Astrocyte of the spinal cord (primary cell): Measurements from ENCODE around the gene TSPAN4.

Experiments
- DNase-seq: peaks from one replicate; pipeline ENCODE4 v3.0.0; 2011; ENCODE audit warnings: low read depth, low spot score
- H3K4me3 ChIP-seq: 2 replicates; pipeline ENCODE4 v1.5.1; 2011; ENCODE audit warnings: low read depth, mild to moderate bottlenecking, low read length, moderate library complexity
- CTCF ChIP-seq: IDR thresholded peaks from 2 replicates; pipeline ENCODE4 v1.5.1; 2012; ENCODE audit warnings: low read depth, mild to moderate bottlenecking, low read length, inconsistent platforms
- in situ Hi-C: cut with HindIII; loops from 2 replicates; pipeline ENCODE4 v1.10.0; 2017; ENCODE audit warnings: low sequenced_read_pairs

The TSPAN4 gene

GRCh38 chr11:800473-800872 lies 42.2 kb upstream of the TSPAN4 start:
- in situ Hi-C loops: no loop called here
- TF ChIP-seq CTCF: no peak
- DNase-seq: no peak
- H3K4me3 ChIP-seq: no peak overlapping the region

GRCh38 chr11:801097-801780 lies 41.4 kb upstream of the TSPAN4 start:
- no peak overlapping the region for H3K4me3 ChIP-seq
- in situ Hi-C loops: no loop called here
- DNase-seq: no peak
- no peak for TF ChIP-seq CTCF

DNA sequence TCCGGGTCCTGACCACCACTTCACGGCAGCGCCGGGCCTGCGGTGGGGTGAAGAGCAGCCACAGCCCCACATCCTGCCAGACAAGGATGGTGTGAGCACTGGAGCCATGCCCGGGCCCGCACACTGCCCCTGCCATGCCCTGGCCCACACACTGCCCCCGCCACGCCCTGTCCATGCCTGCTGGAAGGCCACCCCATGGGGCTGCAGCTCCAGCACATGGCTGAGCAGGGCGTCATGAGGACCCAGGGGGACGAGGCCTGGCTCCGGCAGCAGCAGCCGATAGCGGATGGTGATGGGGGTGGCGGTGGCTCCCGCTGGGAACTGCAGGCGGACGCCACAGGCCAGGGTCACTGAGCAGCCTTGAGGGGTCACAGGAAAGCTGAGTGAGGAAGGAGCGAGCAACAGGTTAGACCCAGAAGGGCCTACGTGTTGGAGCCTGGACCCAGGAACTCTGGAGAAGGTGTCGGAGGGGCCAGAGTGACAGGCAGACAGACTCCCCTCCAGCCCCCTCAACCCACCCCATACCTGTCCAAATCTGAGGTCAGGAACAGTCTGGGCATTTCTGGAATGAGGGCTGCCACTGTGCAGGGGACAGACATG lies 40.5 kb upstream of the TSPAN4 start:
- in situ Hi-C loops: no loop called here
- H3K4me3 ChIP-seq: no peak overlapping the region
- no peak for DNase-seq
- TF ChIP-seq CTCF: no peak

DNA sequence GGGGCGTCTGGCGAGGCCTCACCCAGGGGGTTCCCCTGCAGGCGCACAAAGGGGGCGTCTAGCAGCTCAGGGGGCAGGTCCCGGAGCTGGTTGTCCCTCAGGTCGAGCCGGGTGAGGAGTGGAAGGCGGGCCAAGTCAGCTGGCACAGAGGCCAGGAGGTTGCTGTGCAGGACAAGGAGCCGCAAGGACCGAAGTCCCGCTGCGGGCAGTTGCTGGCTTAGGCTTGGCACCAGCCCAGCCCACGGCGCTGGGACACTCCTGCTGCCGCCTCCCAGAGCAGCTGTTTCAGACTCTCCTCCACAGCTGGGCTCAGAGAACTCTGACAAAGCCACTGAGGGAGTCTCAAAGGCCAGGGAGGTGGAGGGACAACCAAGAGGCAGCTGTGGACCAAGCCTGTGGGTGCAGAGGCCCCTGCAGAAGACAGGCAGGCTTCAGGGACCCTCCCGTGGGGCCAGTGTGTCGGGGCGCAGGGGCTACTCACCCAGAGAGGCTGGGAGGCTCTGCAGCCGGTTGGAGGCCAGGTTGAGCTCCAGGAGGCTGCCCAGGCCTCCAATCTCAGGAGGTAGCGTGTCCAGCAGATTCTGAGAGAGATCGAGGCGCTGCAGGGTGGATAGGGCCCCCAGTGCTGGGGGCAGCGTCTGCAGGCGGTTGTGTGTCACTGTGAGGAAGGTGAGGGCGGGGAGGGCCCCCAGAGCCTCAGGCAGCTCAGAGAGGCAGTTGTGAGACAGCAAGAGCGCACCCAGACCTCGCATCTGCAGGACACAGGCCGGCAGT lies 39.8 kb upstream of the TSPAN4 start:
- no peak for TF ChIP-seq CTCF
- in situ Hi-C loops: no loop called here
- no peak overlapping the region for H3K4me3 ChIP-seq
- no peak for DNase-seq

DNA sequence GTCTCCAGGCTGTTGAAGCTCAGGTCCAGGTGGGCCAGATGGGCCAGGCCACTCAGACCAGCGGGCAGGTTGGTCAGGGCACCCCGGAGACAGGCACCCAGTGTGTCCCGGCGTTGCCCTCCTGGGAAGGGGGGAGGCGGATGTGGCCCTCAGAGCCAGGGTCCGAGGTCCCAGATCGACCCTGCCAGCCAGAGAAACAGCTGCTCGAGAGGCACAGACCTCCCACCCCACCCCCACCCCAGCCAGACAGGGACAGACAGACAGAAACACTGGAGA lies 39.2 kb upstream of the TSPAN4 start:
- in situ Hi-C loops: no loop called here
- no peak overlapping the region for H3K4me3 ChIP-seq
- no peak for TF ChIP-seq CTCF
- DNase-seq: no peak

DNA sequence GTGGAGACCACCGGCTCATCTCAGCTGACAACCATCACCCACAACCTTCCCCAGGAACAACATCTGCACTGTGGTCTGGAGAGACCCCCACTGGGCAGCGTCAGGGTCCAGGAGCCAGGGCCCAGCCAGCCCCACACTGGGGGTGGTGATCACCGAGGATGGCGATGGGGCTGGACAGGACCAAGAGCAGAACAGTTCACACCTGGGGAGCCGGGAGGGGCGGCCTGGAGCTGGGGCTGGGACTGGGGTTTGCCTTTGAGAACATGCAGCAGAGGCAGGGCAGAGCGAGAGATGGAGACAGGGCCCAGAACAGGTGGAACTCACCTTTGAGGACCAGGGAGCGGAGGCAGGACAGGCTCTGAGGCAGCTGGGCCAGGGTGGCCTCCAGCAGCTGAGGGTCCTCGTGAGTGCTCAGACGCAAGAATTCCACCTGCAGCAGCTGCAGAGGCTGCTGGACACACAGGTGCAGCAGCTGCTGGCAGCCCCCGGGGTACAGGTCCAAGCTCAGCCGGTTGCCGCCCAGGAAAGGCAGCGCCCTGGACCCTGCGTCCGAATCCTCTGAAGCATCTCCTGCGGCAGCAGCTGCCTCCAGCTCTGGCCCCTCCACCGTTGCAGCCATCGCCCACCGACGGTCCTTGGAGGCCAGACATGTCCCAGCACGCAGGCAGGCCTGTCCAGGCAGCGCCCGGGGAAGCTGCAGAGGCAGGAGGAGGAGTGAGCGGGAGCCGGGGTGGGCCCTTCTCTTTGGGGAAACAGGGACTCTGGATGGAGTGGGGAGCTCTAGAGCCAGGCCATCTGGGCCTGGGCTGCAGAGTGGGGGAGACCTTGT lies 38.7 kb upstream of the TSPAN4 start:
- in situ Hi-C loops: no loop called here
- peak overlapping the region; percentile 57 for H3K4me3 ChIP-seq
- DNase-seq: no peak
- no peak for TF ChIP-seq CTCF
